ENCODE data around the gene MPDZ. TPM values are rescaled to one million over a fixed set of nuclear protein-coding genes. Genes with fewer than 3 reads are reported as not detected.

Gene MPDZ
- total RNA-seq, 1 donor from 2014 or later = 38.8 TPM

DNA sequence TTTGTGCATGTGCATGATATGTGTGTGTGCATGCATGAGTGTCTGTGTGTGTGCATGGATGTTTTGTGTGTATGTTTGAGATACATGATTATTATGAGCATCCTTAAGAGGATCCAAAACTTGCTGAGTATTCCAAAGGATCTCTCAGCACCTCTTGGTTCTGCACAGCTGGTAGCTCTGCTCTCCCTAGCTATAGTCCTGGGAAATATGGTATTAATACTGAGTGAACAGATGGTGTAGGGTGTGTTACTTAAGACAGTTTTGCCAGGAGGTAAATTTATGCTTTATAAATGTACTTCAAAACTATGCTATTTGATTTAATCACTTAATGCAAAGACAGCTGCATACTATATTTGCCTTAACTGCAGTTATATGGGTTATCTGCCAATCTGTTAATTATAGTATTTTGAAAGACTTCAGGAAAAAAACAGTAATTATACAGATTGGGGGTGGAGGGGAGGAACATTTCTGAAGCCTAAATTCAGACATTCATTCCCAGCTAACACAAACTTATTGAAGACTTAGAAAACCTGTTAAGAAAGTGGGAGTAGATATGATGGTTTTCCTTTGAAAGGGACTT is 215.5 kb downstream of the MPDZ start:
- TF ChIP-seq POLR2A (IDR thresholded peaks at IDR 0.05) = no peak
- TF ChIP-seq, protein P1, sequence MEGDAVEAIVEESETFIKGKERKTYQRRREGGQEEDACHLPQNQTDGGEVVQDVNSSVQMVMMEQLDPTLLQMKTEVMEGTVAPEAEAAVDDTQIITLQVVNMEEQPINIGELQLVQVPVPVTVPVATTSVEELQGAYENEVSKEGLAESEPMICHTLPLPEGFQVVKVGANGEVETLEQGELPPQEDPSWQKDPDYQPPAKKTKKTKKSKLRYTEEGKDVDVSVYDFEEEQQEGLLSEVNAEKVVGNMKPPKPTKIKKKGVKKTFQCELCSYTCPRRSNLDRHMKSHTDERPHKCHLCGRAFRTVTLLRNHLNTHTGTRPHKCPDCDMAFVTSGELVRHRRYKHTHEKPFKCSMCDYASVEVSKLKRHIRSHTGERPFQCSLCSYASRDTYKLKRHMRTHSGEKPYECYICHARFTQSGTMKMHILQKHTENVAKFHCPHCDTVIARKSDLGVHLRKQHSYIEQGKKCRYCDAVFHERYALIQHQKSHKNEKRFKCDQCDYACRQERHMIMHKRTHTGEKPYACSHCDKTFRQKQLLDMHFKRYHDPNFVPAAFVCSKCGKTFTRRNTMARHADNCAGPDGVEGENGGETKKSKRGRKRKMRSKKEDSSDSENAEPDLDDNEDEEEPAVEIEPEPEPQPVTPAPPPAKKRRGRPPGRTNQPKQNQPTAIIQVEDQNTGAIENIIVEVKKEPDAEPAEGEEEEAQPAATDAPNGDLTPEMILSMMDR (IDR thresholded peaks at IDR 0.05) = no peak
- no peak for TF ChIP-seq POLR2AphosphoS5 (IDR thresholded peaks at IDR 0.05; ENCODE audit: insufficient read depth in 1 of 2, low read depth in 1 of 2)
- H3K27me3 ChIP-seq = no peaks in the 10 kb centered on the region
- intact Hi-C loops (cut with DNase I) = no loop called here
- H3K36me3 ChIP-seq = no peaks in the 10 kb centered on the region
- H3K4me1 ChIP-seq = no peaks in the 10 kb centered on the region
- H3K27ac ChIP-seq = no peak overlapping the region
- H3K4me3 ChIP-seq = no peak overlapping the region
- H3K9me3 ChIP-seq = no peaks in the 10 kb centered on the region
- DNase-seq (ENCODE audit: extremely low spot score in 2 of 2) = no peak

DNA sequence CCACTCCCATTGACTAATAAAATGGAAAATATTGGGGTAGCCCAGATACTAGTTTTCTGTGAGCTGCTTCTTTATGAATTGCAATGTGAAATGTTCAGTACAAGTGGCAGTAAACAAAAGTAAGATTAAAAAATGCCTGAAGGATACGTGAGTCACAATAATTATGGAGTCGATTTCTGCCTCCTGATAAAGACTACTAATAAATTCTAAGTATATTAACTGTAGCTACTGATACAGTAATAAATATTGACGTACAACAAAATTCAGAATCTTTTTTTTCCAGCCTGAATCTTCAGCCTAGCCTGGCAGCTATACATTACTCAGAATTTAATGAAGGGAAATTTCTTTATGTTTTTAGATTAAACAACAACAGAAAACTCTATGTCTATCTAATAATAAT is 218.1 kb downstream of the MPDZ start:
- no peak overlapping the region for H3K27ac ChIP-seq
- H3K4me1 ChIP-seq = no peaks in the 10 kb centered on the region
- DNase-seq (ENCODE audit: extremely low spot score in 2 of 2) = no peak
- intact Hi-C loops (cut with DNase I) = no loop called here
- TF ChIP-seq POLR2A (IDR thresholded peaks at IDR 0.05) (no peak), POLR2AphosphoS5 (IDR thresholded peaks at IDR 0.05; ENCODE audit: insufficient read depth in 1 of 2, low read depth in 1 of 2) (no peak)
- TF ChIP-seq, protein P1 (IDR thresholded peaks at IDR 0.05) = no peak
- no peaks in the 10 kb centered on the region for H3K9me3 ChIP-seq
- no peak overlapping the region for H3K4me3 ChIP-seq
- no peaks in the 10 kb centered on the region for H3K36me3 ChIP-seq
- H3K27me3 ChIP-seq = no peaks in the 10 kb centered on the region
